Activated T-helper 17 cell treated with anti-CD3 and anti-CD28 coated beads, Interleukin-2, amount 50 U/mL, for 72 hours (primary cell): ENCODE results near the gene POLQ. TPM values are rescaled to one million over a fixed set of nuclear protein-coding genes. Genes with fewer than 3 reads are reported as not detected.
"Not testable (repeated sequence)": the region's sequence is repeated elsewhere in the genome, so short reads cannot be mapped to it uniquely, and the experiment has no call there.

Source experiments
- ATAC-seq: fragments of 150-1000 bp; cut with Tn5 transposase; replicated peaks from 2 replicates; pipeline ENCODE4 v1.10.0; 2021; ENCODE audit warnings: mild to moderate bottlenecking, moderate library complexity
- H3K27ac Mint-ChIP-seq: one replicate; pipeline ENCODE4 v1.8.0; 2022; ENCODE audit warnings: mixed read lengths
- H3K27me3 Mint-ChIP-seq: one replicate; pipeline ENCODE4 v1.8.0; 2022; ENCODE audit warnings: mixed read lengths
- H3K36me3 Mint-ChIP-seq: one replicate; pipeline ENCODE4 v1.8.0; 2022; ENCODE audit warnings: low read depth, mild to moderate bottlenecking, mixed read lengths
- H3K4me1 Mint-ChIP-seq: one replicate; pipeline ENCODE4 v1.8.0; 2022; ENCODE audit warnings: mixed read lengths
- H3K4me3 Mint-ChIP-seq: one replicate; pipeline ENCODE4 v1.8.0; 2022; ENCODE audit warnings: mild to moderate bottlenecking, mixed read lengths
- H3K9me3 Mint-ChIP-seq: one replicate; pipeline ENCODE4 v1.8.0; 2022; ENCODE audit warnings: mixed read lengths
- total RNA-seq, 2 donors: library from RNA; stranded (reverse); gene quantifications; one replicate each; pipeline ENCODE4 v1.2.3, GENCODE V29; 2022

The POLQ gene
- total RNA-seq, 2 donors from 2014 or later = 11.8 to 19.0 TPM

- H3K27me3 Mint-ChIP-seq = no peaks in the 10 kb centered on the region
- no peaks in the 10 kb centered on the region for H3K4me1 Mint-ChIP-seq
- ATAC-seq = no peak
- no peak overlapping the region for H3K27ac Mint-ChIP-seq
- H3K4me3 Mint-ChIP-seq = no peak overlapping the region
- H3K36me3 Mint-ChIP-seq = no peaks in the 10 kb centered on the region
- no peaks in the 10 kb centered on the region for H3K9me3 Mint-ChIP-seq
Observed at GRCh38 chr3:121424549-121424948, 121.2 kb downstream of the POLQ start.

- no peak overlapping the region for H3K27ac Mint-ChIP-seq
- H3K9me3 Mint-ChIP-seq = no peaks in the 10 kb centered on the region
- no peaks in the 10 kb centered on the region for H3K4me1 Mint-ChIP-seq
- H3K36me3 Mint-ChIP-seq = no peaks in the 10 kb centered on the region
- no peaks in the 10 kb centered on the region for H3K27me3 Mint-ChIP-seq
- no peak for ATAC-seq
- no peak overlapping the region for H3K4me3 Mint-ChIP-seq
Observed at GRCh38 chr3:121418182-121418581, 127.6 kb downstream of the POLQ start.

- Mint-ChIP-seq H3K4me1 (no peaks in the 10 kb centered on the region), H3K4me3 (no peak overlapping the region), H3K36me3 (no peaks in the 10 kb centered on the region), H3K27ac (no peak overlapping the region), H3K27me3 (no peaks in the 10 kb centered on the region), H3K9me3 (no peaks in the 10 kb centered on the region)
- no peak for ATAC-seq
Observed at GRCh38 chr3:121414924-121415323, 130.9 kb downstream of the POLQ start.

- Mint-ChIP-seq H3K27ac (no peak overlapping the region), H3K9me3 (no peaks in the 10 kb centered on the region), H3K36me3 (no peaks in the 10 kb centered on the region), H3K4me3 (no peak overlapping the region), H3K4me1 (no peaks in the 10 kb centered on the region), H3K27me3 (no peaks in the 10 kb centered on the region)
- no peak for ATAC-seq
Observed at GRCh38 chr3:121411523-121411922, 134.3 kb downstream of the POLQ start.

GRCh38 chr3:121405631-121406030 lies 140.2 kb downstream of the POLQ start:
- Mint-ChIP-seq H3K9me3 (no peaks in the 10 kb centered on the region), H3K27me3 (peaks cover 4% of the 10 kb centered on the region), H3K27ac (no peak overlapping the region), H3K4me3 (no peak overlapping the region), H3K36me3 (no peaks in the 10 kb centered on the region), H3K4me1 (no peaks in the 10 kb centered on the region)
- ATAC-seq = no peak

DNA sequence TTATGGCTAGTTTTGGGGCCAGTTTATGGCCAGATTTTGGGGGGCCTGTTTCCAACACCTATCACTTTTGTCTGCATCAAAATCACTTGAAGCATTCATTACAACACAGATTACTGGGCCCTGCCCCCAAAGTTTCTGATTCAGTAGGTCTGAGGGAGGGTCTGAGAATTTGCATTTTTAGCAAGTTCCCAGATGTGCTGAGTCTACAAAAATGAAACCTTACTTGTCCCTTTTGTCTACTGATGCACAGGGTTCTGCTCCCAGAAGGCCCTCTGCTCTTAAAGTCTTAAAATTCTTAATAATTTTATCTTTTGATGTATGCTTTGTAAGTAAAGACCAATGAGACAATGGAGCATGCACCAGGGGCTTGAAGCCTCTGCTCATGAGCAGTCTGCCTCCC lies 146.0 kb downstream of the POLQ start:
- Mint-ChIP-seq H3K4me3 (no peak overlapping the region), H3K27ac (no peak overlapping the region), H3K9me3 (no peaks in the 10 kb centered on the region), H3K36me3 (no peaks in the 10 kb centered on the region), H3K27me3 (peaks cover 11% of the 10 kb centered on the region), H3K4me1 (no peaks in the 10 kb centered on the region)
- no peak for ATAC-seq

DNA sequence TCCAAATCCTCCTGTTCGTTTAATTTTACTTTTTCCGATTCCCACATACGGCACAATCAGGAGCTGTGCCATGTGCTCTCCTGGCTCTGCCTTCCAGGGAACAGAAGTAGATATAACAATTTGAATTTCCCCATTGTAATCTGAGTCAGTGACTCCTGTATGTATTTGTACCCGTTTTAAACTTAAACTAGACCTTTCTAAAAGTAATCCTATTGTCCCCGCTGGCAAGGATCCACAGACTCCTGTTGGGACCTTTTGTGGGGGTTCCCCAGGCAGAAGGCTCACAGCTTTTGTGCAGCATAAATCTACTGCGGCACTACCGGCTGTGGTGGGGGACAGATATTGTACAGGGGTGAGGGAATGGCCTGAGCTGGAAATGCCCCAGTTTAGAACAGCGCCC lies 147.7 kb downstream of the POLQ start:
- not testable (repeated sequence) for H3K4me1 Mint-ChIP-seq, H3K27ac Mint-ChIP-seq
- peaks cover 13% of the 10 kb centered on the region for H3K27me3 Mint-ChIP-seq

GRCh38 chr3:121395967-121396366 lies 149.8 kb downstream of the POLQ start:
- not testable (repeated sequence) for H3K9me3 Mint-ChIP-seq, H3K4me3 Mint-ChIP-seq, ATAC-seq, H3K36me3 Mint-ChIP-seq, H3K27ac Mint-ChIP-seq, H3K4me1 Mint-ChIP-seq
- H3K27me3 Mint-ChIP-seq = peaks cover 15% of the 10 kb centered on the region

More for the DNA sequence above, 147.7 kb downstream of the POLQ start:
- H3K9me3 Mint-ChIP-seq, H3K36me3 Mint-ChIP-seq, ATAC-seq, H3K4me3 Mint-ChIP-seq: not testable (repeated sequence)

DNA sequence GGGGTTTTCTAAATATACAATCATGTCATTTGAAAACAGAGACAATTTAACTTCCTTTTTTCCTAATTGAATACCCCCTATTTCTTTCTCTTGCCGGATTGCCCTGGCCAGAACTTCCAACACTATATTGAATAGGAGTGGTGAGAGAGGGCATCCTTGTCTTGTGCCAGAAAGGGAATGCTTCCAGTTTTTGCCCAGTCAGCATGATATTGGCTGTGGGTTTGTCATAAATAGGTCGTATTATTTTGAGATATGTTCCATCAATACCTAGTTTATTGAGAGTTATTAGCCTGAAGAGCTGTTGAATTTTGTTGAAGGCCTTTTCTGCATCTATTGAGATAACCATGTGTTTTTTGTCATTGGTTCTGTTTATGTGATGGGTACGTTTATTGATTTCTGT lies 157.5 kb downstream of the POLQ start:
- ATAC-seq, H3K27ac Mint-ChIP-seq, H3K9me3 Mint-ChIP-seq, H3K4me1 Mint-ChIP-seq, H3K4me3 Mint-ChIP-seq, H3K36me3 Mint-ChIP-seq: not testable (repeated sequence)
- peaks cover 11% of the 10 kb centered on the region for H3K27me3 Mint-ChIP-seq

Other genes with a start within 250 kb of the POLQ start
- gene ARGFX, start 22.0 kb upstream of the POLQ start, total RNA-seq = not detected
- gene FBXO40, start 47.4 kb upstream of the POLQ start, total RNA-seq = not detected
- 100 to 1,000 TPM; 255 to 289 TPM for gene HCLS1, start 114.9 kb upstream of the POLQ start, total RNA-seq
- 10 to 100 TPM; 29.7 to 39.1 TPM for gene GOLGB1, start 203.8 kb upstream of the POLQ start, total RNA-seq